Neutrophil (primary cell): ENCODE data around the gene LRP11.
"Not testable (repeated sequence)": the region's sequence is repeated elsewhere in the genome, so short reads cannot be mapped to it uniquely, and the experiment has no call there.

Source experiments
- H3K27ac ChIP-seq: fragments of 200-600 bp; sonication (generic); 2 replicates; pipeline ENCODE4 v1.5.1; 2016; ENCODE audit warnings: mild to moderate bottlenecking, moderate library complexity
- H3K27me3 ChIP-seq: fragments of 200-600 bp; sonication (generic); 2 replicates; pipeline ENCODE4 v1.6.0; 2016; ENCODE audit warnings: mild to moderate bottlenecking
- H3K36me3 ChIP-seq: fragments of 200-600 bp; sonication (generic); 2 replicates; pipeline ENCODE4 v1.5.1; 2017
- H3K4me1 ChIP-seq, 2 experiments: fragments of 200-600 bp in 1 of 2; sonication (generic) in 1 of 2; 1 replicate in 1 of 2; 2 replicates in 1 of 2; pipeline versions ENCODE4 v1.5.1 to v1.6.1; 2013 to 2016; ENCODE audit warnings: low read depth in 1 of 2, low read length in 1 of 2, mild to moderate bottlenecking in 1 of 2, moderate library complexity in 1 of 2; ENCODE audit not compliant: control insufficient read depth in 1 of 2, insufficient read depth in 1 of 2
- H3K4me3 ChIP-seq, 2 experiments: fragments of 200-600 bp in 1 of 2; sonication (generic) in 1 of 2; 1 replicate in 1 of 2; 2 replicates in 1 of 2; pipeline ENCODE4 v1.5.1; 2013 to 2016; ENCODE audit warnings: low read depth in 1 of 2, low read length in 1 of 2, mild to moderate bottlenecking in 1 of 2, moderate library complexity in 1 of 2
- H3K9me3 ChIP-seq: fragments of 200-600 bp; sonication (generic); 2 replicates; pipeline ENCODE4 v1.5.1; 2016
- TF ChIP-seq, protein P1 (sequence below): fragments of 200-600 bp; sonication (generic); IDR thresholded peaks from 2 replicates; pipeline ENCODE4 v1.5.1; 2016; ENCODE audit warnings: antibody characterized with exemption

LRP11 gene

DNA sequence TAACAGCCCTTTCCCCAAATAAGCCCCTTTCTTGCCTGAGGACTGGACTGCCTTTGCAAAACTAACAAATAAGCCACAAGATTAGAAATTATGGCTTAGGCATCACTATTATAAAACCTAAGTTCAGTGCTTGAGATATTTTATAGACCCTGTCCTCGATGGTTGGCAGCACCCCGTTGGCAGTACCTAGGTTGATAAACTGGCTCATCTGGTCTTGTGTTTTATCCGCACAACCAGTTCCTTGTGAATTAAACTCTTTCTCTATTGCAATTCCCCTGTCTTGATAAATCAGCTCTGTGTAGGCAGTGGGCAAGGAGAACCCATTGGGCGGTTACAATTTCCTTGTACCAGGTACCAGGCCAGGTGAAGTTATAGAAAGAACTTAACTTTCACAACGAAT, 6.6 kb downstream of the LRP11 start:
- Histone ChIP-seq H3K4me1 (no peaks in the 10 kb centered on the region), H3K27ac (no peak overlapping the region), H3K4me3 (no peak overlapping the region), H3K9me3 (no peaks in the 10 kb centered on the region), H3K27me3 (peaks cover 61% of the 10 kb centered on the region), H3K36me3 (no peaks in the 10 kb centered on the region)
- TF ChIP-seq, protein P1, sequence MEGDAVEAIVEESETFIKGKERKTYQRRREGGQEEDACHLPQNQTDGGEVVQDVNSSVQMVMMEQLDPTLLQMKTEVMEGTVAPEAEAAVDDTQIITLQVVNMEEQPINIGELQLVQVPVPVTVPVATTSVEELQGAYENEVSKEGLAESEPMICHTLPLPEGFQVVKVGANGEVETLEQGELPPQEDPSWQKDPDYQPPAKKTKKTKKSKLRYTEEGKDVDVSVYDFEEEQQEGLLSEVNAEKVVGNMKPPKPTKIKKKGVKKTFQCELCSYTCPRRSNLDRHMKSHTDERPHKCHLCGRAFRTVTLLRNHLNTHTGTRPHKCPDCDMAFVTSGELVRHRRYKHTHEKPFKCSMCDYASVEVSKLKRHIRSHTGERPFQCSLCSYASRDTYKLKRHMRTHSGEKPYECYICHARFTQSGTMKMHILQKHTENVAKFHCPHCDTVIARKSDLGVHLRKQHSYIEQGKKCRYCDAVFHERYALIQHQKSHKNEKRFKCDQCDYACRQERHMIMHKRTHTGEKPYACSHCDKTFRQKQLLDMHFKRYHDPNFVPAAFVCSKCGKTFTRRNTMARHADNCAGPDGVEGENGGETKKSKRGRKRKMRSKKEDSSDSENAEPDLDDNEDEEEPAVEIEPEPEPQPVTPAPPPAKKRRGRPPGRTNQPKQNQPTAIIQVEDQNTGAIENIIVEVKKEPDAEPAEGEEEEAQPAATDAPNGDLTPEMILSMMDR: no peak

DNA sequence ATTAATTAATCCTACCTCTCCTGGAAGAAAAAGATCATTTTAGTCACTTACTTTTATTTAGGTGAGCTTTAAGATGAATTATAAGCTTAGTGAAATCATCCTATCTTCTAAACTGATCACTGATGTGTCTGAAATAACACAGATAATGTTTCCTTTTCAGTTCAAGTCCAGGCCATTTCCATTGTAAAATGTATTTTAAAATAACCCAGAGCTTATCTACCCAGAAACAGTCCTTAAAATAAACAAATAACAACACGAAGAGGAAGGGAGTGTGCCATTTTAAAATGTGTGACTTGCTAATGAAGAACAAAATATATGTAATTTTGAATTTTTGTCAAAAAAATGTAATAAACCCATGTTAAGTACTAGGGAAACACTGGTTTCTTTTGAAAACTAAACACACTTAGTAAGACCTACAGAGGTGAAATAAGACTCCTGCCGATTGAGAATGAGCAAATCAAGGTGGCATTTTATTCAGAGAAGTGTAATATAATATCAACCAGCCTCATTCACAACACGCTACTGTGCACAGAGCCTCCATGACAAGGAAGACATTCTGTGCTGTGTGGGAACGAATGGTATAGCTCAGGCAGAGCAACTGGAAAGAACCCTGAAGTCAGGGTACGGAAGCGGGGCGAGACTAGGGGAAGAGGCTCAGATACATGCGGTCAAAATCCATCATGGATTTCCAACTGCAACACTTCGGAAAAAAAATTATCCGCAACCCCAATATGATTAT, 7.7 kb downstream of the LRP11 start:
- H3K27me3 ChIP-seq: peaks cover 61% of the 10 kb centered on the region
- H3K36me3 ChIP-seq: no peaks in the 10 kb centered on the region
- TF ChIP-seq, protein P1: no peak
- H3K4me1 ChIP-seq: no peaks in the 10 kb centered on the region
- H3K9me3 ChIP-seq: no peaks in the 10 kb centered on the region
- H3K27ac ChIP-seq: no peak overlapping the region
- no peak overlapping the region for H3K4me3 ChIP-seq

DNA sequence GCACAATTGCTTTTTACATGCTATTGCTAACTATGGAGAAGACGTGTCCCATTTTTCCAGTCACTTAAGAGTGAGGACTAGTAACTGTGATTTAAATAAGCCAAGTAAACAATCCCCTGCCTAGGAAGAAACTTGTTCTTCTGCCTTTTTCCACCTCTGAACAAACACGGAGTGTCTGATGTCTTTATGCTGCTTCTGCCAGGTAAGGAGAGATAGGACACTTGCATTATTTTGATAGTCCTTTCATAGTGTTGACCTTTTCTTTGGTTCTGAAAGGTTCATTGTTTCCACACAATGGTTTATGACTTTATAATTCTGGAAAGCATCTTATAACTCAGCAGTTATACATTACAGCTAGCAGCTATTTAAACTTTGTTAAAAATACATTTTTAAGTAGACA, 8.4 kb downstream of the LRP11 start:
- Histone ChIP-seq H3K4me1 (no peaks in the 10 kb centered on the region), H3K4me3 (no peak overlapping the region), H3K27ac (no peak overlapping the region), H3K9me3 (no peaks in the 10 kb centered on the region), H3K27me3 (peaks cover 61% of the 10 kb centered on the region), H3K36me3 (no peaks in the 10 kb centered on the region)
- TF ChIP-seq, protein P1: no peak

DNA sequence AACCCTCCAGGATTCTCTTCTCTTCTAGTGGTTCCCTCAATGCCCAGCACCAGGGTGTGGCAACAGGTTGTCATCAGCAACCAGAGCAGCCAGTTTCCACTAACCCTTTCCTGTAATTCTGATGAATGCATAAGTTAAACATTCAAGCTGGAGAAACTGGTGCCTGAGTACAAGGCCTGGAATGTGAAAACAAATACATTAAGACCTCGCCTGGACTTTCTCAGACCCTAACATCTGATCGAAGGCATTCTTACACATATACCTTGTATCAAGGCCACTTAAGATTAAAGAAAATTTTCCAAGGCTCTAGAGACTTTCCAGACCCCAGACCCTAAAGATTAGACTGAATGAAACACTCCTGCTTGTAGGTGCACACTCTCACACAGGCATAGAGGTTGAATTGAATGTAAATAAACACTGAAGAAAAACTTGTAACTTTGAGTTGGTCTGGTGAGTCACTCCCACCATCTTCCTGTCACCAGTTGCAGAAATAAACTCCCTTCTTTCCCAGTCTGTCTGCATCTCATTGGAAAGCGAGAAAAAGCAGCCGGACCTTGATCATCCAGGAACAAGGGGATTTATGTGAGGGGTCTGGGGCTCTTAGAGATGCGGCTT, 9.0 kb downstream of the LRP11 start:
- TF ChIP-seq, protein P1: no peak
- Histone ChIP-seq H3K27ac (no peak overlapping the region), H3K36me3 (no peaks in the 10 kb centered on the region), H3K4me3 (no peak overlapping the region), H3K9me3 (no peaks in the 10 kb centered on the region), H3K4me1 (no peaks in the 10 kb centered on the region), H3K27me3 (peaks cover 61% of the 10 kb centered on the region)

DNA sequence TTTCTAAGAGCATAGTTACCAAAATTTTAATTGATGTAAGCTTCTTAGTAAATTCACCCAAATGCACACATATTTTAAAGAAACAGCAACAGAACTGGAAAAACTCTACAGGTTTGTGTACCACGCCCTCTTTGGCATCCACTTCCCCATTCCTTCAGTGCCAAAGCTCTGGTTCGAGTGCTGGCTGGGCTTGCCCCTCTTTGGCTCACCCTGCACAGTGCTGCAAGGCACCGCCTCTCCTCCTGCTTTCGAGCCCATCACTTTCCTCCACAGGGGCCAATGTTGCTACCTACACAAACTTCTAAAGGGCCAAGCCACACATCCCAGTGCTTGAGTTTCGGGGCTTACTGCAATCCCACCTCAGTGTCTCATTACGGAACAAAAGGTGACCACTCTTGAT, 9.6 kb downstream of the LRP11 start:
- H3K9me3 ChIP-seq: no peaks in the 10 kb centered on the region
- TF ChIP-seq, protein P1: no peak
- no peak overlapping the region for H3K4me3 ChIP-seq
- no peak overlapping the region for H3K27ac ChIP-seq
- no peaks in the 10 kb centered on the region for H3K4me1 ChIP-seq
- no peaks in the 10 kb centered on the region for H3K36me3 ChIP-seq
- peaks cover 65% of the 10 kb centered on the region for H3K27me3 ChIP-seq

DNA sequence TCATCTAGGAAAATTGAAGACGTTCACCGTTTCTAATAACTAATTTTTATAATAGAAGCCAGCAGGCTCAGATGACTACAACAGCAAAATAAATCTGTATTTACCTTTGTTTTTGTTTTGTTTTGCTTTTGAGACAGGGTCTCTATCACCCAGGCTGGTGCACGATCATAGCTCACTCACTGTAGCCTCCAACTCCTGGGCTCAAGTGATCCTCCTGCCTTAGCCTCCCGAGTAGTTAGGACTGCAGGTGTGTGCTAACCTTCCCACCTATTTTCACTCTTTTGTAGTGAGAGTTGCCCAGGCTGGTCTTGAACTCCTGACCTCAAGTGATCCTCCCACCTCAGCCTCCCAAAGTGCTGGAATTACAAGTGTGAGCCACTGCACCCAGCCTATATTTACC, 10.1 kb downstream of the LRP11 start:
- not testable (repeated sequence) for H3K27ac ChIP-seq, H3K4me1 ChIP-seq, H3K9me3 ChIP-seq, H3K4me3 ChIP-seq, H3K36me3 ChIP-seq
- peaks cover 70% of the 10 kb centered on the region for H3K27me3 ChIP-seq
